RWPE2 (cell line): ENCODE results near the gene ARL4C.

Experiments
- ATAC-seq: fragments of 200-7000 bp; cut with Tn5 transposase; 3 replicates; pipeline ENCODE4 v1.9.1; 2021; ENCODE audit warnings: low read depth
- DNase-seq: peaks from one replicate; pipeline ENCODE4 v3.0.0-alpha.2; 2020; ENCODE audit warnings: low spot score
- H3K27ac ChIP-seq: fragments of 450-650 bp; 2 replicates; pipeline ENCODE4 v1.5.1; 2017; ENCODE audit warnings: mild to moderate bottlenecking; ENCODE audit not compliant: poor library complexity, severe bottlenecking
- H3K27me3 ChIP-seq: fragments of 250-450 bp; sonication (Bioruptor Pico); 2 replicates; pipeline ENCODE4 v1.5.1; 2021; ENCODE audit warnings: mild to moderate bottlenecking, moderate library complexity; ENCODE audit not compliant: insufficient read depth, poor library complexity, severe bottlenecking
- H3K36me3 ChIP-seq: fragments of 250-450 bp; sonication (Bioruptor Pico); 2 replicates; pipeline ENCODE4 v1.5.1; 2020; ENCODE audit warnings: low read depth, mild to moderate bottlenecking, moderate library complexity
- H3K4me1 ChIP-seq: fragments of 250-450 bp; sonication (Bioruptor Pico); 2 replicates; pipeline ENCODE4 v1.5.1; 2021; ENCODE audit warnings: mild to moderate bottlenecking, moderate library complexity; ENCODE audit not compliant: insufficient read depth, poor library complexity, severe bottlenecking
- H3K4me3 ChIP-seq: fragments of 250-450 bp; sonication (Bioruptor Pico); 2 replicates; pipeline ENCODE4 v1.5.1; 2021; ENCODE audit warnings: mild to moderate bottlenecking, moderate library complexity; ENCODE audit not compliant: severe bottlenecking
- H3K9me3 ChIP-seq: fragments of 250-450 bp; sonication (Bioruptor Pico); 2 replicates; pipeline ENCODE4 v1.5.1; 2021; ENCODE audit warnings: mild to moderate bottlenecking, moderate library complexity; ENCODE audit not compliant: severe bottlenecking
- TF ChIP-seq, protein P1 (sequence below): fragments of 450-650 bp; IDR thresholded peaks from one replicate; pipeline ENCODE4 v1.5.1; 2017; ENCODE audit warnings: mild to moderate bottlenecking, moderate library complexity; ENCODE audit not compliant: poor library complexity, severe bottlenecking

The ARL4C gene

DNA sequence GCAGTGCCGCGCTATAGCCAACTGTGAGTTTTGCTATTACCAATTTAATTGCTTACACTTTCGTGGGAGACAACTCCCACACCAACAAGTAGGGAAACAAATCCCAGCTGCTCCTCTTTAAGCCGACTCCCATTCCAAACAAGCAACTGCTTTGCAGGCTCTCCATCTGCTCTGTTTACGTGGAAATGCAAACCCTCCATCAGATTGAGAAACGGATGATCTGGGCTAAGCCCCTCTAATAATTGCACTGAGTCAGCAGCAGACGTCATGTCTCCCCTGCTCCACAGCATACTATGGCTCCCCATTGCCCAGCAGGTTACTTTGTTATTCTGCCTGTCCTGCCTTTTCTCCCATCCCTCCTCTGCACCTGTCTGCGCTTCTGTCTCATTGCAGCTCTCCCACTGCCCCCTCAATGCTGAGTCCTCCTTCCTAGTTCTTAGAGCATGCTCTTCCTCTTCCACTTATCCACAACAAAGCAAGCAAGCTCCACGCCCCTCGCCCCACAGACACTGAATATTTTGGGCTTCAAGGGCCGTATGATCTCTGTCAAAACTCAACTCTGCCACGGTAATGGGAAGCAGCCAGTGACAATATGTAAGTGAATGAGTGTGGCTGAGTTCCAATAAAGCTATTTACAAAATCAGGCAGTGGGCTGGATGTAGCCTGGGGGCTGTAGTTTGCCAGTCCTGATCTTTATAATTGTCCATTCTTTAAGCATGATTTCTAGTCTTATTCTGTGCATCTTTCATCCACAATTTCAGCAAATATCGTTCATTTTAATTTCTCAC is 39.5 kb upstream of the ARL4C start:
- no peak for DNase-seq
- no peaks in the 10 kb centered on the region for H3K9me3 ChIP-seq

DNA sequence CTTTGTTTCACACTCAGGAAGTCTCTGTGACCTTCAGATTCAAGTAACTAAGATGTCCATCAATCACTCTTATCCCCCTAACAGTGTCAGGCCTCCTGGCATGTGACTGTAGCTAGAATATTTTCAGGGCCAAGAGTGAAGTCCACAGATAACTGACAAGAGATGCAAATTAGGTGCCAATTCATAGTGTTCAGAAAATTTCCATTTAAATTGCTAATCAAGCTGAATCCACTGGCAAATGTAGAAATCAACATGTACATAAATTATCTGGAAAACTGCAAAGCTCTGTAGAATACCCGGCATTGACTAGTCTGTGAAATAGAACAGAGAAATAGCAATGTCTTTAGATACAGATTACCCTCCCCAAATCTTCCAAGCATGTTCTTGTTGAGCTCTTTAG is 38.6 kb upstream of the ARL4C start:
- DNase-seq (no peak), ATAC-seq (no peak)
- Histone ChIP-seq H3K4me1 (no peaks in the 10 kb centered on the region), H3K36me3 (no peaks in the 10 kb centered on the region), H3K27ac (no peak overlapping the region), H3K4me3 (no peak overlapping the region), H3K27me3 (no peaks in the 10 kb centered on the region), H3K9me3 (no peaks in the 10 kb centered on the region)
- TF ChIP-seq, protein P1, sequence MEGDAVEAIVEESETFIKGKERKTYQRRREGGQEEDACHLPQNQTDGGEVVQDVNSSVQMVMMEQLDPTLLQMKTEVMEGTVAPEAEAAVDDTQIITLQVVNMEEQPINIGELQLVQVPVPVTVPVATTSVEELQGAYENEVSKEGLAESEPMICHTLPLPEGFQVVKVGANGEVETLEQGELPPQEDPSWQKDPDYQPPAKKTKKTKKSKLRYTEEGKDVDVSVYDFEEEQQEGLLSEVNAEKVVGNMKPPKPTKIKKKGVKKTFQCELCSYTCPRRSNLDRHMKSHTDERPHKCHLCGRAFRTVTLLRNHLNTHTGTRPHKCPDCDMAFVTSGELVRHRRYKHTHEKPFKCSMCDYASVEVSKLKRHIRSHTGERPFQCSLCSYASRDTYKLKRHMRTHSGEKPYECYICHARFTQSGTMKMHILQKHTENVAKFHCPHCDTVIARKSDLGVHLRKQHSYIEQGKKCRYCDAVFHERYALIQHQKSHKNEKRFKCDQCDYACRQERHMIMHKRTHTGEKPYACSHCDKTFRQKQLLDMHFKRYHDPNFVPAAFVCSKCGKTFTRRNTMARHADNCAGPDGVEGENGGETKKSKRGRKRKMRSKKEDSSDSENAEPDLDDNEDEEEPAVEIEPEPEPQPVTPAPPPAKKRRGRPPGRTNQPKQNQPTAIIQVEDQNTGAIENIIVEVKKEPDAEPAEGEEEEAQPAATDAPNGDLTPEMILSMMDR = no peak

More for the DNA sequence above, 39.5 kb upstream of the ARL4C start:
- H3K36me3 ChIP-seq = no peaks in the 10 kb centered on the region
- ATAC-seq = no peak
- no peaks in the 10 kb centered on the region for H3K4me1 ChIP-seq
- TF ChIP-seq, protein P1 = no peak
- no peak overlapping the region for H3K4me3 ChIP-seq
- no peaks in the 10 kb centered on the region for H3K27me3 ChIP-seq
- H3K27ac ChIP-seq = no peak overlapping the region

GRCh38 chr2:234534515-234534914 is 37.6 kb upstream of the ARL4C start:
- no peaks in the 10 kb centered on the region for H3K9me3 ChIP-seq
- TF ChIP-seq, protein P1 = no peak
- H3K4me3 ChIP-seq = no peak overlapping the region
- DNase-seq (no peak), ATAC-seq (no peak)
- no peaks in the 10 kb centered on the region for H3K4me1 ChIP-seq
- no peaks in the 10 kb centered on the region for H3K36me3 ChIP-seq
- H3K27me3 ChIP-seq = no peaks in the 10 kb centered on the region
- H3K27ac ChIP-seq = no peak overlapping the region

GRCh38 chr2:234533626-234534025 is 36.7 kb upstream of the ARL4C start:
- no peak overlapping the region for H3K4me3 ChIP-seq
- H3K9me3 ChIP-seq = no peaks in the 10 kb centered on the region
- DNase-seq = no peak
- H3K27me3 ChIP-seq = no peaks in the 10 kb centered on the region
- no peak for ATAC-seq
- H3K36me3 ChIP-seq = no peaks in the 10 kb centered on the region
- no peak overlapping the region for H3K27ac ChIP-seq
- TF ChIP-seq, protein P1 = no peak
- H3K4me1 ChIP-seq = no peaks in the 10 kb centered on the region

DNA sequence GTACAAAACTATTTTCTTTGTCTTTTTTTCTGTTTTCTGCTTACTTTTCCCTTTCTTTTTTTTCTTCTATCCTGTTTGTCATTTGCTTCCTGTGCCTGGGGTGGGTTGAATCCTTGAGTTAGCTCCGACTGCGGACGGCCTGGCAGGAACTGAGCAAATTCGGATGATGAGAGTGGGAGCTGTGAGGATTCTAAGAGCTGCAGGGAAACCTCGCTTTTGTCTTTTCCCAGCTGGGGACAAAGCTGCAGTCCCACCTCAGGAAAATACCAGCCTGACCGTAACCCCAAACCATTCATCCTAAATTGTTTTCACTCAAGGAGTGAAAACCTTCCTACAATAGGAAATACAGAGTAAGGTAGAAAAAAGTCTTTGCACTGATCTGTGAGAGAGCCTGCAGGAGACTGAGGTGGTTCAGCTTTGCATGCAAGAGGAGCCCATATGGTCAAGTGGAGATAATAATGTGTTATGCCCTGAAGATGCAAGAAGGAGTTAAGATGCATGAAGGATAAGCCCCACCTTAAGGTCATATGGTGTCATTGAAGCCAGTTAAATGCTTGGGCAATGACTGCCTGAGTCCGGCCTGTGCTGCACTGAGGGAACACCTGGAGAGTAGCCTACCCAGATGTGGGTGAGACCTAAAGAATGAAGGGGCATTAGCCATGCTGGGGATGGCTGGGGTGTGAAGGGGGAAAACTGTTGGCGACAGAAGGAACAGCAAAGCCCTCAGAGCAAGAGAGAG is 31.7 kb upstream of the ARL4C start:
- Histone ChIP-seq H3K4me1 (no peaks in the 10 kb centered on the region), H3K27me3 (no peaks in the 10 kb centered on the region), H3K9me3 (no peaks in the 10 kb centered on the region), H3K36me3 (no peaks in the 10 kb centered on the region), H3K4me3 (no peak overlapping the region), H3K27ac (no peak overlapping the region)
- ATAC-seq = no peak
- TF ChIP-seq, protein P1 = no peak
- DNase-seq = no peak
